Measurements from ENCODE around the gene SLC35F1. TPM values are rescaled to one million over a fixed set of nuclear protein-coding genes. Genes with fewer than 3 reads are reported as not detected.
A peak's percentile ranks its signal among the peaks of the same experiment; 100 is the strongest.
"Not testable (repeated sequence)": the region's sequence is repeated elsewhere in the genome, so short reads cannot be mapped to it uniquely, and the experiment has no call there.

The SLC35F1 gene
- total RNA-seq, 1 donor from 2014 or later = 22.4 TPM

- DNase-seq = no peak
- Mint-ChIP-seq H3K27me3 (ENCODE audit: unreplicated experiment) (peaks cover 3% of the 10 kb centered on the region), H3K36me3 (ENCODE audit: unreplicated experiment) (peaks cover 14% of the 10 kb centered on the region), H3K27ac (ENCODE audit: unreplicated experiment) (no peak overlapping the region), H3K9me3 (ENCODE audit: unreplicated experiment) (peaks cover 2% of the 10 kb centered on the region), H3K4me3 (ENCODE audit: unreplicated experiment) (no peak overlapping the region), H3K4me1 (ENCODE audit: low read depth, unreplicated experiment) (peaks cover under 1% of the 10 kb centered on the region)
- no peak for TF ChIP-seq CTCF (IDR thresholded peaks at IDR 0.05; ENCODE audit: partially characterized antibody, unreplicated experiment)
Observed at GRCh38 chr6:117961301-117961700, 54.2 kb downstream of the SLC35F1 start.

GRCh38 chr6:117965763-117966162 lies 58.7 kb downstream of the SLC35F1 start:
- not testable (repeated sequence) for H3K4me3 Mint-ChIP-seq (ENCODE audit: unreplicated experiment); H3K27ac Mint-ChIP-seq (ENCODE audit: unreplicated experiment); H3K4me1 Mint-ChIP-seq (ENCODE audit: low read depth, unreplicated experiment); H3K9me3 Mint-ChIP-seq (ENCODE audit: unreplicated experiment); DNase-seq; H3K27me3 Mint-ChIP-seq (ENCODE audit: unreplicated experiment)
- peaks cover 28% of the 10 kb centered on the region for H3K36me3 Mint-ChIP-seq (ENCODE audit: unreplicated experiment)

GRCh38 chr6:117971637-117972036 lies 64.6 kb downstream of the SLC35F1 start:
- no peak for DNase-seq
- no peak for TF ChIP-seq CTCF (IDR thresholded peaks at IDR 0.05; ENCODE audit: partially characterized antibody, unreplicated experiment)
- Mint-ChIP-seq H3K36me3 (ENCODE audit: unreplicated experiment) (peaks cover 26% of the 10 kb centered on the region), H3K4me1 (ENCODE audit: low read depth, unreplicated experiment) (peaks cover 3% of the 10 kb centered on the region), H3K4me3 (ENCODE audit: unreplicated experiment) (no peak overlapping the region), H3K9me3 (ENCODE audit: unreplicated experiment) (peaks cover 3% of the 10 kb centered on the region), H3K27ac (ENCODE audit: unreplicated experiment) (no peak overlapping the region), H3K27me3 (ENCODE audit: unreplicated experiment) (no peaks in the 10 kb centered on the region)

GRCh38 chr6:117974914-117975627 lies 68.0 kb downstream of the SLC35F1 start:
- H3K36me3 Mint-ChIP-seq (ENCODE audit: unreplicated experiment) = peaks cover 17% of the 10 kb centered on the region
- H3K27me3 Mint-ChIP-seq (ENCODE audit: unreplicated experiment) = peaks cover 2% of the 10 kb centered on the region
- H3K9me3 Mint-ChIP-seq (ENCODE audit: unreplicated experiment) = peaks cover 3% of the 10 kb centered on the region
- no peak for TF ChIP-seq CTCF (IDR thresholded peaks at IDR 0.05; ENCODE audit: partially characterized antibody, unreplicated experiment)
- DNase-seq = no peak
- no peak overlapping the region for H3K27ac Mint-ChIP-seq (ENCODE audit: unreplicated experiment)
- H3K4me1 Mint-ChIP-seq (ENCODE audit: low read depth, unreplicated experiment) = peaks cover 3% of the 10 kb centered on the region
- no peak overlapping the region for H3K4me3 Mint-ChIP-seq (ENCODE audit: unreplicated experiment)

GRCh38 chr6:117976030-117976651 lies 69.1 kb downstream of the SLC35F1 start:
- H3K9me3 Mint-ChIP-seq (ENCODE audit: unreplicated experiment) = peaks cover 3% of the 10 kb centered on the region
- DNase-seq = no peak
- no peak overlapping the region for H3K4me3 Mint-ChIP-seq (ENCODE audit: unreplicated experiment)
- H3K4me1 Mint-ChIP-seq (ENCODE audit: low read depth, unreplicated experiment) = peaks cover 3% of the 10 kb centered on the region
- peaks cover 11% of the 10 kb centered on the region for H3K36me3 Mint-ChIP-seq (ENCODE audit: unreplicated experiment)
- no peak overlapping the region for H3K27ac Mint-ChIP-seq (ENCODE audit: unreplicated experiment)
- TF ChIP-seq CTCF (IDR thresholded peaks at IDR 0.05; ENCODE audit: partially characterized antibody, unreplicated experiment) = peak; percentile 73
- peaks cover 2% of the 10 kb centered on the region for H3K27me3 Mint-ChIP-seq (ENCODE audit: unreplicated experiment)

All from glutamatergic neuron (in vitro differentiated cells).